GM19351 (cell line): ENCODE measurements around the gene XIAP.

Experiments used
- ATAC-seq: cut with Tn5 transposase; IDR thresholded peaks from one replicate; pipeline ENCODE4 v1.9.1; 2021; ENCODE audit warnings: mild to moderate bottlenecking, moderate library complexity; ENCODE audit not compliant: unreplicated experiment

XIAP gene

GRCh38 chrX:123959281-123960063 lies 99.6 kb downstream of the XIAP start:
- ATAC-seq = no peak

DNA sequence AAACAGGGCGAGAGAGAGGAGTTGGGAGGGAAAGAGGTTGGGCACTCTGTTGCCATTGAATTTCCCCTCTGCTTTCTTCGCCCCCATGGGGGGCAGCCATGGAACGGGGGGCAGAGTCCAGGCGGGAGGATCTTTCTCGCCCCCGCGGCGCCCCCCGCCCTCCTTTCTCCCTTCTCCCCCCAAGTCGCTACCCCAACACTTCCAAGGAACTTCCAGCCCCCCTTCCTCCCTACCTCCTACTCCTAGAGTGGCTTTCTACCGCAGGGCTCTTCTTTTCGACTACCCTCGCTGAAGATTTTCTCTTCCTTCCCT lies 101.1 kb downstream of the XIAP start:
- no peak for ATAC-seq

DNA sequence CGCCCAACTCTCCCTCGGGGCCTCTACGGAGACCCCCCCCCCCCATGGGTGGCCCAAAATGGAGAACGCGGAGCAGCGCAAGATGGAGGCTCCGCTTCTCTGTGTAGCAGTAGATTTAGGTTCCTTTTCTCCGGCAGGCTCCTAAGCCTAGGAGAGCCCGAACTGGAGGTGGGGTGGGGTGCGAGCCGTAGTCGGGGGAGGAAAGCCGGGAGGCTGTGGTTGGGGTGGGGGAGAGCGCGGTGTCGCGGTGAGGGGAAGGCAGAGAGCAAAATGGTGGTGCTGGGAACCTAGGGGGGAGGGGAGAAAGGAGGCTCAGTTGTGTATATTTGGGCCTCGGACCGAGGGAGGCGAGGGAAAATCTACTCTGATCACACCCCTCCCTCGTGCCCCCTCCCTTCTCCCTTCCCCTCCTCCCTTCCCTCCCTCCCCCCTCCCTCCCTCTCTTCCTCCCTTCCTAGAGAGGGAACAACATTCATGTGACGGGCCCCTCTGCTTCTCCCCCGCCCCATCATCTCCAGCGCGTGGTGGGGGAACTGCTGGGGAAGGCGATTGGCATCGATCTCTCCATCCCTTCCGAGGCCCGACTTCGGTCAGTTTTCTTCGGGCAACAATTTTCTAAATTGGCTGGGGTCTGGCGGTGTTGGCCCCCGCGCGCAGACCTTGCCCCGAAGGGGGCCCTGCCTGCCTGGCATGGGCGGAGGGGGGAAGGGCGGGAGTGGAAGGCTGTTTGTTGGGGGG lies 101.6 kb downstream of the XIAP start, which contains the start of gene STAG2:
TSS of gene STAG2 (plus strand) at position 439 of the 738 bp plus-strand sequence. CDS start 60,922 bp downstream, outside the sequence.
- peak; percentile 15 for ATAC-seq

DNA sequence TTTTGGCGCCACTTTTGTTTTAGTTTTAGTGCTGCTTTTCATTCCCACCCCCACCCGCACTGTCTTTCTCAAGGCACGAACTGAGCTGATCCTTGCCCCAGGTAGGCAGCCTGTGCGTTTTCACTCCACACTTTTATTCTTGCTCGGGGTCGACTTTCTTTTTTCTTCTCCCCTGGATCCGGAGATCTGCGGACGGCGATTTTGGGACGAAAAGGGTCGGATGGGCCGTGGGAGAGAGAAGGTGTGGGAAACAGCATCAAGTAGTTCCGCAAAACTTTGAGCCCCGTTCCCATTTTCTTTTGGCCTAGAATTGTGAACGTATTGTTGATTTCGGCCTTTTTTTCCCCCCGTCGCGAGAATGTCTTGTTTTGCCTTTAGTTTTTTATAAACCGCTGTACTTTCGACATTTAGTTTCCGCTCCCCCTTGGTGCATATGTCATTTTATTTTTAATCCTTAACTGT lies 102.2 kb downstream of the XIAP start:
- ATAC-seq = no peak

DNA sequence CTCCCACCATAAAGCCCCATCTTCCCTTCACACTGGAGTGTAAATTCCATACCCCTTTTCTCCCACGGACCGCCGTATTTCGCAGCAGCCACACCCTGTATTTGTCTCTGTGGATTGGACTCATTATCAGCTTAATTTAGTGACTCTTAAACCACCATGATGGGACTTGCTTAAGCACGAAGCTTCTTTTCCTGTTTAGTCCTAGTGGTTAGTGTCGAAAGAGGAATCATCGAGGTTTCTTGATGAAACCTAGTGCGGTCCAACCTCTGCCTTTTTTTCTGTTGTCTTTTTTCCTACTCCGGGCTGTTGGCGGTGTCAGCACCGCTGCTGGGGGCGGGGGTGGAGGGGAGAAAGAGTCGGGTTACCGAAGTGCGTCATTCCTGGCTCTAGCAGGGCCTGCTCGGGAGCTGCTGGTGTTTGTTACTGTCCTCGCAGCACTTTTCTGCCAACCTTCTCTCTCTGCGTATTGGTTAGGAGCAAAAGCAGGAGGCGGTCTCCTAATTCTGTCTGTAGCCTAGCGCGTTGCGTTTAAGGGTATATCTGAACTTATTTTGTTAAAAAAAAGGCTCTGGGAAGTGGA lies 103.0 kb downstream of the XIAP start:
- peak; percentile 58 for ATAC-seq
